Activated T-helper 2 cell treated with anti-CD3 and anti-CD28 coated beads, Interferon-gamma antibody, Interleukin-2, Interleukin-4, amounts not matched to agents 10 μg/mL and 5 μg/mL and 100 μg/mL, durations not matched to agents 14 hours and 24 hours and 36 hours (primary cell): ENCODE results near the gene ANO1. TPM values are rescaled to one million over a fixed set of nuclear protein-coding genes. Genes with fewer than 3 reads are reported as not detected.

ENCODE experiments used
- DNase-seq: peaks from one replicate; pipeline ENCODE4 v3.0.0; 2021; ENCODE audit warnings: low spot score
- H3K27ac Mint-ChIP-seq: one replicate; pipeline ENCODE4 v1.8.0; 2021; ENCODE audit warnings: mixed read lengths
- H3K27me3 Mint-ChIP-seq: one replicate; pipeline ENCODE4 v1.8.0; 2021; ENCODE audit warnings: low read depth, mixed read lengths
- H3K36me3 Mint-ChIP-seq: one replicate; pipeline ENCODE4 v1.8.0; 2021; ENCODE audit warnings: low read depth, mixed read lengths
- H3K4me1 Mint-ChIP-seq: one replicate; pipeline ENCODE4 v1.8.0; 2021; ENCODE audit warnings: low read depth, mixed read lengths
- H3K4me3 Mint-ChIP-seq: one replicate; pipeline ENCODE4 v1.8.0; 2021; ENCODE audit warnings: low read depth, mild to moderate bottlenecking, moderate library complexity, mixed read lengths
- H3K9me3 Mint-ChIP-seq: one replicate; pipeline ENCODE4 v1.8.0; 2021; ENCODE audit warnings: mixed read lengths
- intact Hi-C: fragments of 100-400 bp; cut with micrococcal nuclease; formaldehyde crosslinking; loops from one replicate; pipeline ENCODE4 v1.15.1; 2023
- total RNA-seq: library from RNA; stranded (reverse); gene quantifications from 2 replicates; pipeline ENCODE4 v1.2.3, GENCODE V29; 2022

Gene ANO1
- total RNA-seq, 1 donor from 2014 or later, result not detected

DNA sequence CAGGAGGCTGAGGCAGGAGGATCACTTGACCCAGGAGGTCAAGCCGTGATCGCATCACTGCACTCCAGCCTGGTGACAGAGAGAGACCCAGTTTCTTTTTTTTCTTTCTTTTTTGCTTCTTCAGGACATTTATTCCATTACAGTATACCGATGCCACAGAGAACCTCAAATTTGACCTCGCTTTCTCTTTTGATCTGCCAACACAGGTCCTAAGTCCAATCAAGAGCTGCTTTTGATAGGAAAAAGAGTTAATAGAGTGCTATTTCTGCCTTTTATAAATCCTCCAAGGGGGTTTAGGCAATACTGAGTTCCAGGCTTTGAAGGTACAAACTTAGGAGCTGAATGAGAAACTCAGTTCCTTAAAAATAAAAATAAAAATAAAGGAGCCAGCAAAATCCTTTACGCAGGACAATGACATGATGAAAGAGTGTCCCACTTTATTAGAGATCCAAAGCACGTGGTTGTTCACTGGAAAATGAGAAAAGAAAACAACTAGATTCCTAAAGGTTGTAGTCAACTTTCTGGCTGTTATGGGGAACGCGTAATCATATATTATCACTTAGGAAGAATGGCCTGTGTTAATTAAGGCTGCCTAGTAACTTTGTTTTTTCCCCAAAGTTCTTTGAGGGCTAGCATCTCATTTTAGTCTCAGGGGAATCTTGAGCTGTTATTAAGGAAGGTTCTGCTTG lies 152.2 kb downstream of the ANO1 start:
- no peak for DNase-seq
- Mint-ChIP-seq H3K4me1 (no peaks in the 10 kb centered on the region), H3K36me3 (no peaks in the 10 kb centered on the region), H3K9me3 (no peaks in the 10 kb centered on the region), H3K4me3 (no peak overlapping the region), H3K27ac (no peak overlapping the region), H3K27me3 (peaks cover 3% of the 10 kb centered on the region)
- intact Hi-C loops, result no loop called here

DNA sequence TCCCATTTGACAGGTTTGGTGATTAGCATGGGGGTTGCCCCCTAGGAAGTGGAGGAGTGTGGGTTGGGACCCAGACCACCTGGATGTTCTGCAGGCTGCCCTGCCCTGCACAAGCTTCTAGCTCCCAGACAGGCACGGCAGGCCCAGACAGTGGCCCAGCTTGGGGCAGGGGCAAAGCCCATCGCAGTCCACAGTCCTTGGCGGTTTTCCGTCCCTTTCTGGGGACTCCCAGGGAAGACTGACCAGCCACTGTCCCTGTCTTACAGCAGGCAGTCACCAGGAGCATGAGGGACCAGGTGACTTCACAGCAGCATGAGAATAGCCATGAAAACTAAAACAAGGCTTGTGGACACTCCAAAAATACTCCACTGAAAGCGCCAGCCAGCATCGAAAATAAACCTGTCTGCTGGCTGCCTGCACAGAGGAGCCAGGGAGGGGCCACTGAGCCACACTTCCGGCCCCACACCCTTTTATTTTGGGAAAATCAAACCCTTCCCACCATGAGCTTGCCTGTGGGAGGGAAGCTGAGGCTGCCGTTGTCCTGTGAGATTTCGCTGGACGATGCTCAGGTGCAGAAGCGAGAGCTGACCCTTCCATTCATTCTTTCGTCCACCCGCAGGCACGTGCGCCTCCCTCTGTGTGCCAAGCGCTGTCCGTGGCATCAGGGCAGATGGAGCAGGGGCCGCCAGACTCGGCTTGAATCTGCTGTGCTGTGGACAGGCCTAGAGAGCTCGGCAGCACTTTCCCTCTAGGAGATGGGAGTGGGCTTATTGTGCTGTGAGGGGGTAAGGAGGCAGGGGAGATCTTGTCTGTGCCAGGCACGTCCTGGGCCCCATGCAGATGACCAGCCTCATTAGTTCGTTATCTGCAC lies 153.0 kb downstream of the ANO1 start:
- no peaks in the 10 kb centered on the region for H3K9me3 Mint-ChIP-seq
- no peak overlapping the region for H3K4me3 Mint-ChIP-seq
- peaks cover 3% of the 10 kb centered on the region for H3K27me3 Mint-ChIP-seq
- H3K4me1 Mint-ChIP-seq, result no peaks in the 10 kb centered on the region
- no peaks in the 10 kb centered on the region for H3K36me3 Mint-ChIP-seq
- intact Hi-C loops, result no loop called here
- no peak for DNase-seq
- H3K27ac Mint-ChIP-seq, result no peak overlapping the region

GRCh38 chr11:70233034-70233433 lies 154.9 kb downstream of the ANO1 start:
- H3K36me3 Mint-ChIP-seq, result no peaks in the 10 kb centered on the region
- intact Hi-C loops, result no loop called here
- H3K4me3 Mint-ChIP-seq, result no peak overlapping the region
- DNase-seq, result no peak
- H3K27ac Mint-ChIP-seq, result no peak overlapping the region
- H3K4me1 Mint-ChIP-seq, result no peaks in the 10 kb centered on the region
- H3K9me3 Mint-ChIP-seq, result no peaks in the 10 kb centered on the region
- peaks cover 2% of the 10 kb centered on the region for H3K27me3 Mint-ChIP-seq

GRCh38 chr11:70233511-70233934 lies 155.4 kb downstream of the ANO1 start:
- Mint-ChIP-seq H3K27me3 (no peaks in the 10 kb centered on the region), H3K36me3 (no peaks in the 10 kb centered on the region), H3K9me3 (no peaks in the 10 kb centered on the region), H3K27ac (no peak overlapping the region), H3K4me3 (no peak overlapping the region), H3K4me1 (no peaks in the 10 kb centered on the region)
- DNase-seq, result no peak
- intact Hi-C loops, result no loop called here

DNA sequence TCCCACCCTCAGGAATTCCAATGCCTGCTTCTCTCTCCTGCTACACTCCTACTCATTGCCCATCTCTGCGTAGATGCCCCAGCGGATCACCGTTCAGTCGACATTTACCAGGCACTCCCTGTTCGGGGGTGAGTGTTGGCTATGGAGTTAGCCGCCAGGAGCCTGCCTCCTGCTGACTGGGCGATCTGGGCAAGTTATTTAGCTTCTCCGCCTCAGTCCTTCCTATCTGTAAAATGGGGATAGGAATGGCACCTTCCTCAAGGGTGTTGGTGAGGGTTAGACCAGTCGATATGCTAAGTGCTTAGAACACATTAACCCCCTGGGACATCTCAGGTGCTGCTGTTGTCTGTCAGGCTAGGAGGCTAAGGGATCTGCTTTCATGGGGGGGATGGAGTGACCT lies 155.8 kb downstream of the ANO1 start:
- intact Hi-C loops, result no loop called here
- no peaks in the 10 kb centered on the region for H3K4me1 Mint-ChIP-seq
- H3K9me3 Mint-ChIP-seq, result no peaks in the 10 kb centered on the region
- DNase-seq, result no peak
- H3K27me3 Mint-ChIP-seq, result no peaks in the 10 kb centered on the region
- no peak overlapping the region for H3K4me3 Mint-ChIP-seq
- no peak overlapping the region for H3K27ac Mint-ChIP-seq
- no peaks in the 10 kb centered on the region for H3K36me3 Mint-ChIP-seq

Other genes with a start within 250 kb of the ANO1 start
- gene FADD, start 125.0 kb downstream of the ANO1 start, total RNA-seq, result 43.0 and 44.3 TPM in 2 replicates
- 47.1 and 47.4 TPM in 2 replicates for gene PPFIA1, start 192.4 kb downstream of the ANO1 start, total RNA-seq